Measurements from ENCODE around the gene PRRT3. TPM values are rescaled to one million over a fixed set of nuclear protein-coding genes. Genes with fewer than 3 reads are reported as not detected.

PRRT3 gene
- total and polyA plus RNA-seq, 2 experiments from 2014 or later, result 11.0 to 13.6 TPM

DNA sequence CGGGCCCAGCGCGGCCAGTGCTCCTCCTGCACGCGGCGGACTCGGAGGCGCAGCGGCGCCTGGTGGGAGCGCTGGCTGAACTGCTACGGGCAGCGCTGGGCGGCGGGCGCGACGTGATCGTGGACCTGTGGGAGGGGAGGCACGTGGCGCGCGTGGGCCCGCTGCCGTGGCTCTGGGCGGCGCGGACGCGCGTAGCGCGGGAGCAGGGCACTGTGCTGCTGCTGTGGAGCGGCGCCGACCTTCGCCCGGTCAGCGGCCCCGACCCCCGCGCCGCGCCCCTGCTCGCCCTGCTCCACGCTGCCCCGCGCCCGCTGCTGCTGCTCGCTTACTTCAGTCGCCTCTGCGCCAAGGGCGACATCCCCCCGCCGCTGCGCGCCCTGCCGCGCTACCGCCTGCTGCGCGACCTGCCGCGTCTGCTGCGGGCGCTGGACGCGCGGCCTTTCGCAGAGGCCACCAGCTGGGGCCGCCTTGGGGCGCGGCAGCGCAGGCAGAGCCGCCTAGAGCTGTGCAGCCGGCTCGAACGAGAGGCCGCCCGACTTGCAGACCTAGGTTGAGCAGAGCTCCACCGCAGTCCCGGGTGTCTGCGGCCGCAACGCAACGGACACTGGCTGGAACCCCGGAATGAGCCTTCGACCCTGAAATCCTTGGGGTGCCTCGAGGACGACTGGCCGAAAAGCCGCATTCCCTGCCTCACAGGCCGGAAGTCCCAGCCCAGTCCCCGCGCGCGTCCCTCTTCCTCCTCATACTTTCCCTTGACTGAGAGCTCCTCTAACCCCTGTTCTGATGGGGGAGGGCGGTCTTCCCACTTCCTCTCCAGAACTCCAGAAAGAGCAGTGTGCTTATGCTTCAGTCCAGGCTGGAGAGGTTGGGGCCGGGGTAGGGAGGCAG is 36.7 kb downstream of the PRRT3 start:
- no peaks in the 10 kb centered on the region for H3K27me3 ChIP-seq
- peak; percentile 71 to 73 for DNase-seq (ENCODE audit: low read depth in 1 of 2, low spot score in 1 of 2)
- TF ChIP-seq, protein P1, sequence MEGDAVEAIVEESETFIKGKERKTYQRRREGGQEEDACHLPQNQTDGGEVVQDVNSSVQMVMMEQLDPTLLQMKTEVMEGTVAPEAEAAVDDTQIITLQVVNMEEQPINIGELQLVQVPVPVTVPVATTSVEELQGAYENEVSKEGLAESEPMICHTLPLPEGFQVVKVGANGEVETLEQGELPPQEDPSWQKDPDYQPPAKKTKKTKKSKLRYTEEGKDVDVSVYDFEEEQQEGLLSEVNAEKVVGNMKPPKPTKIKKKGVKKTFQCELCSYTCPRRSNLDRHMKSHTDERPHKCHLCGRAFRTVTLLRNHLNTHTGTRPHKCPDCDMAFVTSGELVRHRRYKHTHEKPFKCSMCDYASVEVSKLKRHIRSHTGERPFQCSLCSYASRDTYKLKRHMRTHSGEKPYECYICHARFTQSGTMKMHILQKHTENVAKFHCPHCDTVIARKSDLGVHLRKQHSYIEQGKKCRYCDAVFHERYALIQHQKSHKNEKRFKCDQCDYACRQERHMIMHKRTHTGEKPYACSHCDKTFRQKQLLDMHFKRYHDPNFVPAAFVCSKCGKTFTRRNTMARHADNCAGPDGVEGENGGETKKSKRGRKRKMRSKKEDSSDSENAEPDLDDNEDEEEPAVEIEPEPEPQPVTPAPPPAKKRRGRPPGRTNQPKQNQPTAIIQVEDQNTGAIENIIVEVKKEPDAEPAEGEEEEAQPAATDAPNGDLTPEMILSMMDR (IDR thresholded peaks at IDR 0.05; ENCODE audit: low read depth, low read length), result peak; percentile 54
- peak overlapping the region; percentile 27 for H3K4me3 ChIP-seq
- H3K36me3 ChIP-seq, result no peaks in the 10 kb centered on the region
- H3K4me1 ChIP-seq (ENCODE audit: low read depth), result peaks cover 16% of the 10 kb centered on the region
- peak overlapping the region; percentile 44 for H3K27ac ChIP-seq
- no peaks in the 10 kb centered on the region for H3K9me3 ChIP-seq (ENCODE audit: low read depth)

DNA sequence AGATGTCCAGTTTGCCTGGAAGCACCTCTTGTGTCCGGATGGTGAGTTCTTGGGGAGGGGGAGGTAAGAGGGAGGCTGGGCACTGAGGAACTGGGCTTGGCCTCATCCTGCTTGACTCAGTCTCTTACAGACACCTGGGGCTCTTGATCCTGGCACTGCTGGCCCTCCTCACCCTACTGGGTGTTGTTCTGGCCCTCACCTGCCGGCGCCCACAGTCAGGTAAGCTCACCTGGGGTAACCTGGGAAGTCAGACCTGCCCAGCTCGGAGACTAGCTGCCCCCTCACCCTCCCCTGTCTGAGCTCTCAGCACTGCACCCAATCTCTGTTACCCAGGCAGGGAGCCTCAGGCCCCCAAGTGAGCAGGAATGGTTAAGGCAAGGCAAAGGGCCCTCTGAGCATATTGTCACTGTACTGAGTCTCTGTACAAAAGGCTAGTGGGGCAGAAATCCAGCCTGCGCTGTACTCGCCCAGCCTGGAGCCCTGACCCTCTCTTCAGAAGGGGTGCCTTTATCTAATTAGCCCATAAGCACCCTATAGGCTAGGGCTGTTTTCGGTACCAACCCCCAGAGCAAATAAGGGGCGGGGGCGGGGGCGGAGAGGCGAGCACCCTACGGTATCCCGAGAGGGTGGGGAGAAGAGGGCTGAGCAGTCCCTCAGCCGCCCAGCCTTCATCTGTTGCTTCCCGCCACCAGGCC is 37.5 kb downstream of the PRRT3 start:
- Histone ChIP-seq H3K36me3 (no peaks in the 10 kb centered on the region), H3K27ac (peak overlapping the region; percentile 44), H3K4me3 (peak overlapping the region; percentile 27), H3K9me3 (ENCODE audit: low read depth) (no peaks in the 10 kb centered on the region), H3K27me3 (no peaks in the 10 kb centered on the region), H3K4me1 (ENCODE audit: low read depth) (peaks cover 19% of the 10 kb centered on the region)
- DNase-seq (ENCODE audit: low read depth in 1 of 2, low spot score in 1 of 2), result no peak
- TF ChIP-seq, protein P1 (IDR thresholded peaks at IDR 0.05; ENCODE audit: low read depth, low read length), result no peak

DNA sequence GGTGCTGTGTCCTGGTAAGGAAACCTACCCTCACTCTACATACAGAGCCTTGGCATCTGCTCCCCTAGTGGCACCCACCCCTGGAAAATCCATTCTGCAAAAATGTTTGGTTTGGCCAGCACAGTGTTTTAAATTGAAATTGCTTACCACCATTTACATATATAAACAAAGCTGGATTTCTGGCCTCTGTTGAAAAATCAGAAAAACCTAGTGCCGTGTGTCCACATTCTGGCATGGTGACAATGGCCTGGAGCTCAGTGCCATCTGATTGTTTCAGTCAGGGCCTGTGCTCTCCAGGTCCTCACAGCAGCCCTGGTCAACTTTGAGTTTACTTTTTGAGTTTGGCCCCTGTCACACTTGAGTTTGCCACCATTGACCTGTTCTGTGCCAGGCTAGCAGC is 38.2 kb downstream of the PRRT3 start:
- TF ChIP-seq, protein P1 (IDR thresholded peaks at IDR 0.05; ENCODE audit: low read depth, low read length), result no peak
- H3K4me1 ChIP-seq (ENCODE audit: low read depth), result peaks cover 22% of the 10 kb centered on the region
- no peak for DNase-seq (ENCODE audit: low read depth in 1 of 2, low spot score in 1 of 2)
- no peak overlapping the region for H3K4me3 ChIP-seq
- no peak overlapping the region for H3K27ac ChIP-seq
- no peaks in the 10 kb centered on the region for H3K9me3 ChIP-seq (ENCODE audit: low read depth)
- H3K36me3 ChIP-seq, result no peaks in the 10 kb centered on the region
- H3K27me3 ChIP-seq, result no peaks in the 10 kb centered on the region

DNA sequence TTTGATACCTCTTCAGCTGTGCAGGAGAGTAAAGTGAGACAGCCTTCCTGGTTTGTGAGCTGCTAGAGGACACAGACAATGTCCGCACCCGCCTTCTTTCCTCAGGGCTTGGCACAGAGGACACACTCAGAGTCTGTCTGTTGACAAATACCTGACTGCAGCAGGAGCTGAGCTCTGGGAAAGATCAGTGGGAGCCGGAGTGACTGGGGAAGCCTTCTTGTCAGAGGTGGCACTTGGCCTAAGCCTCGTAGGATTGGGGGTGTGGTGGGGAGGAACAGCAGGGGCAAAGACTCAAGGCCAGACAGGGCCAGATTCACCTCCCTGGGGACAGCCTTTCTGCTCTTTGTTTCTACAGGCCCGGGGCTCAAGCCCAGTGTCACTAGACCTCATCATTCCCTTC is 38.6 kb downstream of the PRRT3 start:
- DNase-seq (ENCODE audit: low read depth in 1 of 2, low spot score in 1 of 2), result no peak
- Histone ChIP-seq H3K9me3 (ENCODE audit: low read depth) (no peaks in the 10 kb centered on the region), H3K4me3 (no peak overlapping the region), H3K27ac (no peak overlapping the region), H3K36me3 (no peaks in the 10 kb centered on the region), H3K27me3 (no peaks in the 10 kb centered on the region), H3K4me1 (ENCODE audit: low read depth) (peaks cover 22% of the 10 kb centered on the region)
- TF ChIP-seq, protein P1 (IDR thresholded peaks at IDR 0.05; ENCODE audit: low read depth, low read length), result no peak

DNA sequence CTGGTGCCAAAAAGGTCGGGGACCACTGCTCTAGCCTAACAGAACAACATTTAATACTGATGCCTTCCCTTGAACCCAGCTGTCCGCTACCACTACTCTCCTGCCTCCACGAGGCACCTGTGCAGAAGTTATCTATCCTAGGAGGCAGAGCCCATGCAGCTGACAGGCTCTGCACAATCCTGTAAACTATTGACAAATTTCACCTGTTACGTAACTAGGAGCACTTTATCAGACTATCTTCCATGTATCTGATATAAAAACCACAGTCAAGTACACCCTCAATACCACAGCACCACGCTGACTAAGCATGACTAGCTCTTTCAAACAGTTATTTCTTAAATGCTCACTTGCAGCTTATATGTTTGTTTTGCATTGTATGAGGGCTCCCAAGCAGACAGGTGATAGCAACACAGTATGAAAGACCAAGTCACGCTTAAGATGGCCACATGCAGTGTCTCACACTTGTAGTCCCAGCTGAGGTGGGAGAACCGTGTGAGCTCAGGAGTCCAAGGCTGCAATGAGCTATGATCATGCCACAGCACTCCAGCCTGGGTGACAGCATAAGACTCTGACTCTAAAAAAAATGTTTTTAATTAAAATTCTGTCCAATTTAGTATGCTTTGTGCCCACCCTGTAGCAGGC is 39.8 kb downstream of the PRRT3 start:
- peak in 1 of 2 donors; percentile 61 for DNase-seq (ENCODE audit: low read depth in 1 of 2, low spot score in 1 of 2)
- no peaks in the 10 kb centered on the region for H3K36me3 ChIP-seq
- H3K9me3 ChIP-seq (ENCODE audit: low read depth), result no peaks in the 10 kb centered on the region
- TF ChIP-seq, protein P1 (IDR thresholded peaks at IDR 0.05; ENCODE audit: low read depth, low read length), result no peak
- H3K4me3 ChIP-seq, result no peak overlapping the region
- peaks cover 21% of the 10 kb centered on the region for H3K4me1 ChIP-seq (ENCODE audit: low read depth)
- H3K27me3 ChIP-seq, result no peaks in the 10 kb centered on the region
- H3K27ac ChIP-seq, result no peak overlapping the region
